ENCODE measurements around the gene CAVIN1. TPM values are rescaled to one million over a fixed set of nuclear protein-coding genes. Genes with fewer than 3 reads are reported as not detected.
A peak's percentile ranks its signal among the peaks of the same experiment; 100 is the strongest.

CAVIN1 gene
- total RNA-seq, 1 donor from 2014 or later = 269 TPM

- H3K27me3 ChIP-seq (ENCODE audit: low read depth) = no peaks in the 10 kb centered on the region
- peak overlapping the region; percentile 80 for H3K27ac ChIP-seq
- DNase-seq (peak; percentile 66), ATAC-seq (peak; percentile 66 to 74)
- no peak for TF ChIP-seq CTCF (IDR thresholded peaks at IDR 0.05)
- H3K4me1 ChIP-seq = peaks cover 86% of the 10 kb centered on the region
- intact Hi-C loops (cut with DNase I) = loop anchor here (5.0 kb wide), 1 partner anchor 87 kb away; no protein-coding TSS in a partner anchor
- no peak overlapping the region for H3K4me3 ChIP-seq
- no peaks in the 10 kb centered on the region for H3K9me3 ChIP-seq
- H3K36me3 ChIP-seq = peaks cover 10% of the 10 kb centered on the region
Observed at GRCh38 chr17:42409523-42410318, 13.3 kb downstream of the CAVIN1 start.

- peak overlapping the region; percentile 3 for H3K4me3 ChIP-seq
- no peak for TF ChIP-seq CTCF (IDR thresholded peaks at IDR 0.05)
- peak in 1 of 2 donors; percentile 5 for ATAC-seq
- peaks cover 85% of the 10 kb centered on the region for H3K4me1 ChIP-seq
- H3K27ac ChIP-seq = peak overlapping the region; percentile 80
- H3K9me3 ChIP-seq = no peaks in the 10 kb centered on the region
- DNase-seq = no peak
- H3K27me3 ChIP-seq (ENCODE audit: low read depth) = no peaks in the 10 kb centered on the region
- intact Hi-C loops (cut with DNase I) = loop anchor here (5.0 kb wide), 1 partner anchor 86 kb away; no protein-coding TSS in a partner anchor
- peaks cover 27% of the 10 kb centered on the region for H3K36me3 ChIP-seq
Observed at GRCh38 chr17:42408061-42408460, 15.0 kb downstream of the CAVIN1 start.

GRCh38 chr17:42407289-42407836, 15.7 kb downstream of the CAVIN1 start:
- H3K4me3 ChIP-seq = peak overlapping the region; percentile 29
- DNase-seq (peak; percentile 89), ATAC-seq (peak; percentile 87 to 89)
- peaks cover 92% of the 10 kb centered on the region for H3K4me1 ChIP-seq
- intact Hi-C loops (cut with DNase I) = loop anchor here (5.0 kb wide), 1 partner anchor 85 kb away; no protein-coding TSS in a partner anchor
- no peaks in the 10 kb centered on the region for H3K27me3 ChIP-seq (ENCODE audit: low read depth)
- peaks cover 34% of the 10 kb centered on the region for H3K36me3 ChIP-seq
- peak overlapping the region; percentile 80 for H3K27ac ChIP-seq
- TF ChIP-seq CTCF (IDR thresholded peaks at IDR 0.05) = no peak
- H3K9me3 ChIP-seq = no peaks in the 10 kb centered on the region

GRCh38 chr17:42406615-42407288, 16.3 kb downstream of the CAVIN1 start:
- ATAC-seq (no peak), DNase-seq (no peak)
- Histone ChIP-seq H3K27ac (peak overlapping the region; percentile 61), H3K27me3 (ENCODE audit: low read depth) (no peaks in the 10 kb centered on the region), H3K4me3 (peak overlapping the region; percentile 29), H3K36me3 (peaks cover 35% of the 10 kb centered on the region), H3K4me1 (peaks cover 92% of the 10 kb centered on the region), H3K9me3 (no peaks in the 10 kb centered on the region)
- TF ChIP-seq CTCF (IDR thresholded peaks at IDR 0.05) = no peak
- intact Hi-C loops (cut with DNase I) = loop anchor here (5.0 kb wide), 1 partner anchor 84 kb away; no protein-coding TSS in a partner anchor

- peak; percentile 88 for TF ChIP-seq CTCF (IDR thresholded peaks at IDR 0.05)
- Histone ChIP-seq H3K27ac (peak overlapping the region; percentile 61), H3K4me1 (peaks cover 85% of the 10 kb centered on the region), H3K36me3 (peaks cover 34% of the 10 kb centered on the region), H3K9me3 (no peaks in the 10 kb centered on the region), H3K27me3 (ENCODE audit: low read depth) (no peaks in the 10 kb centered on the region), H3K4me3 (peak overlapping the region; percentile 29)
- DNase-seq = peak; percentile 90
- peak; percentile 78 to 81 for ATAC-seq
- intact Hi-C loops (cut with DNase I) = loop anchor here (5.0 kb wide), 1 partner anchor 84 kb away; no protein-coding TSS in a partner anchor
Observed at GRCh38 chr17:42405963-42406495, 17.0 kb downstream of the CAVIN1 start.
